ENCODE measurements around the gene POLG. TPM values are rescaled to one million over a fixed set of nuclear protein-coding genes. Genes with fewer than 3 reads are reported as not detected.

Gene POLG
- total and polyA plus RNA-seq, 2 of the 13 experiments (the other 11 are each of a cell fraction or from before 2014, with no cell fraction given): 26.6 to 35.5 TPM

DNA sequence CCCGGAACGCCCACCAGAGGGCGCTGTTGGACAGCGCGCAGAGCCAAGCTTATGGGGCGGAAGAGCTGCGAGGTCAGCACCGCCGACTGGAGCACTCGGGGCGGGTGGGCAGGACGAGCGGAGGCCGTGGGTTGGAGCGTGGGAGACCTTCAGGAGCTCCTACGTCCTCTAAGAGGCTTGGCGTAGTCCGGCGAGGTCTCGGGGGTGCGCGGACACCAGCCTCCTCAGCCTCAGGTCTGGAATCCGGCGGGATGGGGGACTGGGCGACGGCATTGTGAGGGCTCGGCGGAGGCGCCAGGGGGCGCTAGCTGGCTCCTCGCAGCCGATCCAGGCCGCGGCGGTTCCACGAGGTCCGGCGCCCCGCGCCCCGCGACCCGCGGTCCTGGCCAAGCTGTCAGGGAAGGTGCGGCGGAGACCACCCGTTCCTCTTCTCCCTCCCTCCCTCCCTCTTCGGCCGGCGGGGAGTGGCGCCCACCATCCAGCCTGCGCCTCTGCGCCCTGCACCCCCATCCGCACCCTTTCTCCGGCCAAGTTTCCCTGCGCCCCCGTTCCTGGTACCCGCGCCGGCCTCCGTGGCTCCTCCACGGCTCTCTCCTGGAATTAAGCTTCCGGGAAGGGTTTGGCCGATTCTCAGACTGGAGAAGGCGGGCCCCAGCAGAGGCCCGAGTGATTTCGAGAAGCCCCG is 24.3 kb upstream of the POLG start (continued):
- no peak for TF ChIP-seq LCORL (IDR thresholded peaks at IDR 0.05)
- TF ChIP-seq LCORL (CRISPR knock-in tag; IDR thresholded peaks at IDR 0.05): peak; percentile 47; the same call in 1 of the 2 replicates
- TF ChIP-seq FLYWCH1 (CRISPR knock-in tag; IDR thresholded peaks at IDR 0.05): no peak
- no peak for TF ChIP-seq NCOR1 (IDR thresholded peaks at IDR 0.05; ENCODE audit: borderline replicate concordance, low read length)
- TF ChIP-seq ZNF546 (CRISPR knock-in tag; conservative IDR thresholded peaks at IDR 0.05): no peak
- no peak for TF ChIP-seq MAFK (conservative IDR thresholded peaks at IDR 0.05 in 1 of 2, IDR thresholded peaks at IDR 0.05 in 1 of 2; ENCODE audit: low read length in 2 of 2)
- peak; percentile 63; the same call in 1 of the 2 replicates for TF ChIP-seq ZNF274 (CRISPR knock-in tag; IDR thresholded peaks at IDR 0.05)
- TF ChIP-seq, protein P1, sequence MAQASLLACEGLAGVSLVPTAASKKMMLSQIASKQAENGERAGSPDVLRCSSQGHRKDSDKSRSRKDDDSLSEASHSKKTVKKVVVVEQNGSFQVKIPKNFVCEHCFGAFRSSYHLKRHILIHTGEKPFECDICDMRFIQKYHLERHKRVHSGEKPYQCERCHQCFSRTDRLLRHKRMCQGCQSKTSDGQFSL (CRISPR knock-in tag; IDR thresholded peaks at IDR 0.05): peak; percentile 63
- TF ChIP-seq KMT2A (CRISPR knock-in tag; IDR thresholded peaks at IDR 0.05): peak; percentile 36; the same call in 1 of the 2 replicates
- TF ChIP-seq, protein P2, sequence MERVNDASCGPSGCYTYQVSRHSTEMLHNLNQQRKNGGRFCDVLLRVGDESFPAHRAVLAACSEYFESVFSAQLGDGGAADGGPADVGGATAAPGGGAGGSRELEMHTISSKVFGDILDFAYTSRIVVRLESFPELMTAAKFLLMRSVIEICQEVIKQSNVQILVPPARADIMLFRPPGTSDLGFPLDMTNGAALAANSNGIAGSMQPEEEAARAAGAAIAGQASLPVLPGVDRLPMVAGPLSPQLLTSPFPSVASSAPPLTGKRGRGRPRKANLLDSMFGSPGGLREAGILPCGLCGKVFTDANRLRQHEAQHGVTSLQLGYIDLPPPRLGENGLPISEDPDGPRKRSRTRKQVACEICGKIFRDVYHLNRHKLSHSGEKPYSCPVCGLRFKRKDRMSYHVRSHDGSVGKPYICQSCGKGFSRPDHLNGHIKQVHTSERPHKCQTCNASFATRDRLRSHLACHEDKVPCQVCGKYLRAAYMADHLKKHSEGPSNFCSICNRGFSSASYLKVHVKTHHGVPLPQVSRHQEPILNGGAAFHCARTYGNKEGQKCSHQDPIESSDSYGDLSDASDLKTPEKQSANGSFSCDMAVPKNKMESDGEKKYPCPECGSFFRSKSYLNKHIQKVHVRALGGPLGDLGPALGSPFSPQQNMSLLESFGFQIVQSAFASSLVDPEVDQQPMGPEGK (CRISPR knock-in tag; IDR thresholded peaks at IDR 0.05): peak; percentile 38
- TF ChIP-seq ZFP82 (CRISPR knock-in tag; IDR thresholded peaks at IDR 0.05; ENCODE audit: borderline replicate concordance): no peak
- TF ChIP-seq, protein P3, sequence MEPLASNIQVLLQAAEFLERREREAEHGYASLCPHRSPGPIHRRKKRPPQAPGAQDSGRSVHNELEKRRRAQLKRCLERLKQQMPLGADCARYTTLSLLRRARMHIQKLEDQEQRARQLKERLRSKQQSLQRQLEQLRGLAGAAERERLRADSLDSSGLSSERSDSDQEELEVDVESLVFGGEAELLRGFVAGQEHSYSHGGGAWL (CRISPR knock-in tag; IDR thresholded peaks at IDR 0.05): peak; percentile 65; the same call in 1 of the 2 replicates
- TF ChIP-seq, protein P4, sequence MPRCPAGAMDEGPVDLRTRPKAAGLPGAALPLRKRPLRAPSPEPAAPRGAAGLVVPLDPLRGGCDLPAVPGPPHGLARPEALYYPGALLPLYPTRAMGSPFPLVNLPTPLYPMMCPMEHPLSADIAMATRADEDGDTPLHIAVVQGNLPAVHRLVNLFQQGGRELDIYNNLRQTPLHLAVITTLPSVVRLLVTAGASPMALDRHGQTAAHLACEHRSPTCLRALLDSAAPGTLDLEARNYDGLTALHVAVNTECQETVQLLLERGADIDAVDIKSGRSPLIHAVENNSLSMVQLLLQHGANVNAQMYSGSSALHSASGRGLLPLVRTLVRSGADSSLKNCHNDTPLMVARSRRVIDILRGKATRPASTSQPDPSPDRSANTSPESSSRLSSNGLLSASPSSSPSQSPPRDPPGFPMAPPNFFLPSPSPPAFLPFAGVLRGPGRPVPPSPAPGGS (CRISPR knock-in tag; IDR thresholded peaks at IDR 0.05): no peak
- no peak for TF ChIP-seq TBP (CRISPR knock-in tag; IDR thresholded peaks at IDR 0.05)
- peak; percentile 60 for TF ChIP-seq TEAD3 (CRISPR knock-in tag; optimal IDR thresholded peaks at IDR 0.05; ENCODE audit: borderline replicate concordance)
- TF ChIP-seq, protein P5, sequence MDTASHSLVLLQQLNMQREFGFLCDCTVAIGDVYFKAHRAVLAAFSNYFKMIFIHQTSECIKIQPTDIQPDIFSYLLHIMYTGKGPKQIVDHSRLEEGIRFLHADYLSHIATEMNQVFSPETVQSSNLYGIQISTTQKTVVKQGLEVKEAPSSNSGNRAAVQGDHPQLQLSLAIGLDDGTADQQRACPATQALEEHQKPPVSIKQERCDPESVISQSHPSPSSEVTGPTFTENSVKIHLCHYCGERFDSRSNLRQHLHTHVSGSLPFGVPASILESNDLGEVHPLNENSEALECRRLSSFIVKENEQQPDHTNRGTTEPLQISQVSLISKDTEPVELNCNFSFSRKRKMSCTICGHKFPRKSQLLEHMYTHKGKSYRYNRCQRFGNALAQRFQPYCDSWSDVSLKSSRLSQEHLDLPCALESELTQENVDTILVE (CRISPR knock-in tag; IDR thresholded peaks at IDR 0.05): no peak; the same call in 1 of the 2 replicates
- TF ChIP-seq FOXJ3 (CRISPR knock-in tag; IDR thresholded peaks at IDR 0.05; ENCODE audit: borderline replicate concordance): no peak
- TF ChIP-seq, protein P6, sequence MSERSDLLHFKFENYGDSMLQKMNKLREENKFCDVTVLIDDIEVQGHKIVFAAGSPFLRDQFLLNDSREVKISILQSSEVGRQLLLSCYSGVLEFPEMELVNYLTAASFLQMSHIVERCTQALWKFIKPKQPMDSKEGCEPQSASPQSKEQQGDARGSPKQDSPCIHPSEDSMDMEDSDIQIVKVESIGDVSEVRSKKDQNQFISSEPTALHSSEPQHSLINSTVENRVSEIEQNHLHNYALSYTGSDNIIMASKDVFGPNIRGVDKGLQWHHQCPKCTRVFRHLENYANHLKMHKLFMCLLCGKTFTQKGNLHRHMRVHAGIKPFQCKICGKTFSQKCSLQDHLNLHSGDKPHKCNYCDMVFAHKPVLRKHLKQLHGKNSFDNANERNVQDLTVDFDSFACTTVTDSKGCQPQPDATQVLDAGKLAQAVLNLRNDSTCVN (CRISPR knock-in tag; IDR thresholded peaks at IDR 0.05; ENCODE audit: borderline replicate concordance): peak; percentile 76
- TF ChIP-seq MYC (CRISPR knock-in tag; IDR thresholded peaks at IDR 0.05; ENCODE audit: borderline replicate concordance): peak; percentile 46; the same call in 1 of the 2 replicates
- TF ChIP-seq SMC3 (IDR thresholded peaks at IDR 0.05; ENCODE audit: low read length): peak; percentile 15; the same call in 1 of the 2 replicates
- no peak for TF ChIP-seq TCF12 (IDR thresholded peaks at IDR 0.05)
- no peak for TF ChIP-seq TCF12 (CRISPR knock-in tag; IDR thresholded peaks at IDR 0.05)
- no peak for TF ChIP-seq BCL6 (CRISPR knock-in tag; IDR thresholded peaks at IDR 0.05)
- TF ChIP-seq SAP130 (CRISPR knock-in tag; IDR thresholded peaks at IDR 0.05; ENCODE audit: low read depth): 0 out of 2 replicates have a peak, but pooled peaks have one; percentile 17
- no peak for TF ChIP-seq ZC3H13 (CRISPR knock-in tag; IDR thresholded peaks at IDR 0.05)
- TF ChIP-seq RAD21 (CRISPR knock-in tag; IDR thresholded peaks at IDR 0.05): peak; percentile 91

All from HepG2 (cell line).